Smooth muscle cell (in vitro differentiated cells): ENCODE data around the gene KCNIP1. TPM values are rescaled to one million over a fixed set of nuclear protein-coding genes. Genes with fewer than 3 reads are reported as not detected.

Experiments
- DNase-seq: peaks from one replicate; lab custom pipeline; 2025; ENCODE audit not compliant: unreplicated experiment; lab: John Stamatoyannopoulos, UW
- H2AFZ ChIP-seq: fragments of 200-600 bp; sonication (generic); 2 replicates; pipeline ENCODE4 v1.6.0; 2016; ENCODE audit warnings: antibody characterized with exemption, low read depth, mild to moderate bottlenecking
- H3F3A ChIP-seq: fragments of 200-600 bp; sonication (generic); 2 replicates; pipeline ENCODE4 v1.6.0; 2017; ENCODE audit warnings: antibody characterized with exemption, low read depth
- H3K27ac ChIP-seq: fragments of 200-600 bp; sonication (generic); 2 replicates; pipeline ENCODE4 v1.5.1; 2016; ENCODE audit warnings: low read depth, mild to moderate bottlenecking
- H3K27me3 ChIP-seq: fragments of 200-600 bp; sonication (generic); 2 replicates; pipeline ENCODE4 v1.6.1; 2016; ENCODE audit warnings: low read depth, mild to moderate bottlenecking
- H3K36me3 ChIP-seq: fragments of 200-600 bp; sonication (generic); 2 replicates; pipeline ENCODE4 v1.5.1; 2016; ENCODE audit warnings: low read depth
- H3K4me1 ChIP-seq: fragments of 200-600 bp; sonication (generic); 2 replicates; pipeline ENCODE4 v1.5.1; 2016; ENCODE audit warnings: low read depth
- H3K4me2 ChIP-seq: fragments of 200-600 bp; sonication (generic); 2 replicates; pipeline ENCODE4 v1.6.0; 2016; ENCODE audit warnings: mild to moderate bottlenecking
- H3K4me3 ChIP-seq: fragments of 200-600 bp; sonication (generic); 2 replicates; pipeline ENCODE4 v1.5.1; 2016; ENCODE audit warnings: mild to moderate bottlenecking
- H3K79me2 ChIP-seq: fragments of 200-600 bp; sonication (generic); 2 replicates; pipeline ENCODE4 v1.6.0; 2016; ENCODE audit warnings: low read depth, mild to moderate bottlenecking
- H3K9ac ChIP-seq: fragments of 200-600 bp; sonication (generic); 2 replicates; pipeline ENCODE4 v1.6.0; 2016; ENCODE audit warnings: low read depth
- H3K9me3 ChIP-seq: fragments of 200-600 bp; sonication (generic); replicated peaks from 2 replicates; pipeline ENCODE4 v1.5.1; 2016; ENCODE audit warnings: low read depth
- H4K20me1 ChIP-seq: fragments of 200-600 bp; sonication (generic); 2 replicates; pipeline ENCODE4 v1.6.0; 2016; ENCODE audit warnings: low read depth
- WGBS: methylation state at CpG from one replicate; pipeline ENCODE4 v1.1.7; 2016; ENCODE audit warnings: low lambda C conversion rate; 5-methylcytosine and 5-hydroxymethylcytosine counted together
- polyA plus RNA-seq: library from polyadenylated mRNA; unstranded; fragments of >200 nt; fragmentation: Nextera tagmentation; extraction: Ambion mirVana; gene quantifications from 2 replicates; pipeline ENCODE4 v1.2.1, GENCODE V29; 2016
- total RNA-seq: library from RNA; depleted of rRNA; stranded (reverse); fragments of >200 nt; gene quantifications from 2 replicates; pipeline ENCODE4 v1.2.3, GENCODE V29; 2014
- TF ChIP-seq, protein P1 (sequence below): fragments of 200-600 bp; sonication (generic); IDR thresholded peaks from 2 replicates; pipeline ENCODE4 v1.5.1; 2017; ENCODE audit warnings: borderline replicate concordance, mild to moderate bottlenecking, antibody characterized with exemption; ENCODE audit not compliant: insufficient read depth, poor library complexity, severe bottlenecking

KCNIP1 gene
- total and polyA plus RNA-seq, 2 experiments from 2014 or later: 0.50 TPM; not detected in 1

DNA sequence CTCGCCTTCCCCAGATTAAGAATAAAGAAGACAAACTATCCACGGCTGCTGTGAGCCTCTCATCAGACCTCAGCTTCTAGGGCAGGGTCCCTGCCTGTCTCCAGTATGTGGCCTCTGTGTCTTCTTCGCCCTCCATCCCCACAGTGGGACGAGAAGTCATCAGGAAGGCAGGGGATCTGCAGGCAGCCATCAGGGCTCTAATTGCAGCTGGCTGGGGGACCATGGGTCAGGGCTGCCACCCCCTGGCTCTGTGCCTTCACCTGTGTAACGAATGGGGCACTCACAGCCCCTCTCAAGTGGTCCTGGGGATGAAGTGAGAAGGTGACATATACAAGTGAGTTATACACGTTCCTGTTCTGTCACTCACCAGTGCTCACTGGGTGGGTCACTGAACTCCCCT, 139.8 kb downstream of the KCNIP1 start:
- TF ChIP-seq, protein P1, sequence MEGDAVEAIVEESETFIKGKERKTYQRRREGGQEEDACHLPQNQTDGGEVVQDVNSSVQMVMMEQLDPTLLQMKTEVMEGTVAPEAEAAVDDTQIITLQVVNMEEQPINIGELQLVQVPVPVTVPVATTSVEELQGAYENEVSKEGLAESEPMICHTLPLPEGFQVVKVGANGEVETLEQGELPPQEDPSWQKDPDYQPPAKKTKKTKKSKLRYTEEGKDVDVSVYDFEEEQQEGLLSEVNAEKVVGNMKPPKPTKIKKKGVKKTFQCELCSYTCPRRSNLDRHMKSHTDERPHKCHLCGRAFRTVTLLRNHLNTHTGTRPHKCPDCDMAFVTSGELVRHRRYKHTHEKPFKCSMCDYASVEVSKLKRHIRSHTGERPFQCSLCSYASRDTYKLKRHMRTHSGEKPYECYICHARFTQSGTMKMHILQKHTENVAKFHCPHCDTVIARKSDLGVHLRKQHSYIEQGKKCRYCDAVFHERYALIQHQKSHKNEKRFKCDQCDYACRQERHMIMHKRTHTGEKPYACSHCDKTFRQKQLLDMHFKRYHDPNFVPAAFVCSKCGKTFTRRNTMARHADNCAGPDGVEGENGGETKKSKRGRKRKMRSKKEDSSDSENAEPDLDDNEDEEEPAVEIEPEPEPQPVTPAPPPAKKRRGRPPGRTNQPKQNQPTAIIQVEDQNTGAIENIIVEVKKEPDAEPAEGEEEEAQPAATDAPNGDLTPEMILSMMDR: no peak
- Histone ChIP-seq H3K4me3 (no peak overlapping the region), H4K20me1 (no peaks in the 10 kb centered on the region), H3K27ac (no peak overlapping the region), H3K9me3 (no peaks in the 10 kb centered on the region), H3K4me2 (no peak overlapping the region), H3K9ac (no peak overlapping the region), H3K27me3 (peaks cover 34% of the 10 kb centered on the region), H3K4me1 (no peaks in the 10 kb centered on the region), H3F3A (no peaks in the 10 kb centered on the region), H2AFZ (no peak overlapping the region), H3K79me2 (no peaks in the 10 kb centered on the region), H3K36me3 (no peaks in the 10 kb centered on the region)
- no peak for DNase-seq
- 77% methylated on average over 6 of the region's 6 CpGs for WGBS

DNA sequence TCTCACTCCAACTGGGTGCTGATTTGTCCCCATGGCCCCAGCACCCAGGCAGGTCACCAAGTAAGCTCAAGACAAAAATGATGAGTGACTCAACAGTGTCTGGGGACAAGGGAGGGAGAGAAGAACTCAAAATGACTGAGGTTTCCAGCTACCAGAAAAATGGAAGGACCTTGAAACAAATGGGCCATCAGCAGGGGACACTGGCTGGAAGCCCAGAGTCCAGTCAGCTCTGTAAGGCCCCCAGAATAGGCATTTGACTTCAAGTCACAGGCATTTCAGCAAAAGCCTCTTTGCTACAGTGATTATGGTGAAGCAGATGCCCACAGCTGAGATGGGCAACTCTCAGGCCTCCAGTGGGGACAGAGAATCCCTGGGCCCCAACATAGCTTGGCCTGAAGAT, 140.7 kb downstream of the KCNIP1 start:
- Histone ChIP-seq H2AFZ (no peak overlapping the region), H3K9ac (no peak overlapping the region), H3F3A (no peaks in the 10 kb centered on the region), H3K4me3 (no peak overlapping the region), H3K27me3 (peaks cover 36% of the 10 kb centered on the region), H3K9me3 (no peaks in the 10 kb centered on the region), H3K36me3 (no peaks in the 10 kb centered on the region), H3K4me2 (no peak overlapping the region), H3K4me1 (no peaks in the 10 kb centered on the region), H4K20me1 (no peaks in the 10 kb centered on the region), H3K27ac (no peak overlapping the region), H3K79me2 (no peaks in the 10 kb centered on the region)
- no peak for DNase-seq
- TF ChIP-seq, protein P1: no peak

DNA sequence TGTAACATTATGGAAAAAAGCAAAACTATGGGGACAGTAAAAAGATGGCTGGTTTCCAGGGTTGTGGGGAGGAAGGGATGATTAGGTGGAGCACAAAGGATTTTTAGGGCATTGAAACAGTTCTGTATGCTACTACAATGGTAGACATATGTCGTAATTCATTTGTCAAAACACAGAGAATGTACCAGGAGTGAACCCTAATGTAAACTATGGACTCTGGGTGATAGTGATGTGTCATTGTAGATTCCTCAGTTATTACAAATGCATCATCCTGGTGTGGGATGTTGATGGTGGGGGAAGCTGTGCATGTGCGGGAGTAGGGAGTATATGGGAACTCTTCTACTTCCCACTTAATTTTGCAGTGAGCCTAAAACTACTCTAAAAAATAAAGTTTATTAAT, 144.7 kb downstream of the KCNIP1 start:
- Histone ChIP-seq H3K4me1 (no peaks in the 10 kb centered on the region), H3F3A (no peaks in the 10 kb centered on the region), H3K9me3 (no peaks in the 10 kb centered on the region), H3K79me2 (no peaks in the 10 kb centered on the region), H3K9ac (no peak overlapping the region), H3K4me2 (no peak overlapping the region), H2AFZ (no peak overlapping the region), H3K36me3 (no peaks in the 10 kb centered on the region), H3K27ac (no peak overlapping the region), H4K20me1 (no peaks in the 10 kb centered on the region), H3K4me3 (no peak overlapping the region), H3K27me3 (peaks cover 34% of the 10 kb centered on the region)
- DNase-seq: no peak
- TF ChIP-seq, protein P1: no peak
- 65% methylated on average over 2 of the region's 2 CpGs for WGBS

DNA sequence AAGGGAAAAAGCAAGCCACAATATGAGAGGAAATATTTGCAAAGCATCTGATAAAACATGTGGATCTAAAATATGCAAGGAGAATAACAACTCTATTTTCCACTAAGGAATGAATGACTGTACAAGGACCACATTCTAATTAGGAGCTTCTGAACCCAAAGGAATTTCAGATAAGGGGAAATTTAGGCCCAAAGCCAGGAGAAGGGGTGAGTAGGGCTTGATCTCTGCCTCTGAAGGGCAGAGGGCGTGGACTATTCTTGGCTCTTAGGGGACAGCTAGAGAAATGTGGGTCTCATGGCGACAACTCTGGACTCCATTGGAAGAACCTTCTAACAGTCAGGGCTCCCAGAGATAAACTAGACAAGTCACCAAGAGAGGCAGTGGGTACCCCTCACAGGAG, 147.0 kb downstream of the KCNIP1 start:
- H3K4me2 ChIP-seq: no peak overlapping the region
- H2AFZ ChIP-seq: no peak overlapping the region
- peaks cover 30% of the 10 kb centered on the region for H3K27me3 ChIP-seq
- 85% methylated on average over 2 of the region's 2 CpGs for WGBS
- no peaks in the 10 kb centered on the region for H3K36me3 ChIP-seq
- DNase-seq: no peak
- no peak overlapping the region for H3K4me3 ChIP-seq
- no peaks in the 10 kb centered on the region for H3K9me3 ChIP-seq
- no peaks in the 10 kb centered on the region for H3F3A ChIP-seq
- no peaks in the 10 kb centered on the region for H3K4me1 ChIP-seq
- H3K27ac ChIP-seq: no peak overlapping the region
- H4K20me1 ChIP-seq: no peaks in the 10 kb centered on the region
- H3K9ac ChIP-seq: no peak overlapping the region
- TF ChIP-seq, protein P1: no peak
- H3K79me2 ChIP-seq: no peaks in the 10 kb centered on the region
